Measurements from ENCODE around the gene ZNF629.

- no peak for TF ChIP-seq POLR2A (IDR thresholded peaks at IDR 0.05)
- TF ChIP-seq CTCF (IDR thresholded peaks at IDR 0.05): no peak
Measured at GRCh38 chr16:30743716-30744115, 43.3 kb downstream of the ZNF629 start.

Data from adrenal gland (tissue), 5 donors.